GM12864 (cell line): ENCODE results near the gene HSF5.
"Not testable (repeated sequence)": the region's sequence is repeated elsewhere in the genome, so short reads cannot be mapped to it uniquely, and the experiment has no call there.

Experiments
- DNase-seq: peaks from one replicate; pipeline ENCODE4 v3.0.0-alpha.2; 2011; ENCODE audit warnings: low read depth
- H3K4me3 ChIP-seq: 2 replicates; pipeline ENCODE4 v1.5.1; 2011; ENCODE audit warnings: mild to moderate bottlenecking, low read depth, low read length, control low read depth
- TF ChIP-seq, protein P1 (sequence below): IDR thresholded peaks from 2 replicates; pipeline ENCODE4 v1.5.1; 2011; ENCODE audit warnings: low read depth, mild to moderate bottlenecking, moderate library complexity, low read length, control low read depth, inconsistent platforms; ENCODE audit errors: missing control alignments

The HSF5 gene

DNA sequence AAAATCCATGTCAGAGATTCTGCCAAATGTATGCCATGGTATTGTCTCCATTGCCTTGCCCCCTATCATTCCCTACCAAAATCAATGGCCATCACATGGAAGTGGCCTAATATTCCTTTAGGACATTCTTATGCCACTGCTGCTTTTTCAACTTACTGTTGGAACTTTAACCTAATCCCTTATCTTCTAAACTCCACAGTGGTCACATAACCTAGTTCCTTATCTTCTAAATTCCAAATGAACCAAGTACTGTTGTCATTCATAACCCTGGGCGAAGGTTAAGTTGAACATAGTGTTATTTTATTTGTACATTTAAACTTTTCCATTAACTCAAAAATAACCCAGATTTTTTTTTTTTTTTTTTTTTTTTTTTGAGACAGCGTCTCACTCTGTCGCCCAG lies 3.6 kb downstream of the HSF5 start:
- TF ChIP-seq, protein P1, sequence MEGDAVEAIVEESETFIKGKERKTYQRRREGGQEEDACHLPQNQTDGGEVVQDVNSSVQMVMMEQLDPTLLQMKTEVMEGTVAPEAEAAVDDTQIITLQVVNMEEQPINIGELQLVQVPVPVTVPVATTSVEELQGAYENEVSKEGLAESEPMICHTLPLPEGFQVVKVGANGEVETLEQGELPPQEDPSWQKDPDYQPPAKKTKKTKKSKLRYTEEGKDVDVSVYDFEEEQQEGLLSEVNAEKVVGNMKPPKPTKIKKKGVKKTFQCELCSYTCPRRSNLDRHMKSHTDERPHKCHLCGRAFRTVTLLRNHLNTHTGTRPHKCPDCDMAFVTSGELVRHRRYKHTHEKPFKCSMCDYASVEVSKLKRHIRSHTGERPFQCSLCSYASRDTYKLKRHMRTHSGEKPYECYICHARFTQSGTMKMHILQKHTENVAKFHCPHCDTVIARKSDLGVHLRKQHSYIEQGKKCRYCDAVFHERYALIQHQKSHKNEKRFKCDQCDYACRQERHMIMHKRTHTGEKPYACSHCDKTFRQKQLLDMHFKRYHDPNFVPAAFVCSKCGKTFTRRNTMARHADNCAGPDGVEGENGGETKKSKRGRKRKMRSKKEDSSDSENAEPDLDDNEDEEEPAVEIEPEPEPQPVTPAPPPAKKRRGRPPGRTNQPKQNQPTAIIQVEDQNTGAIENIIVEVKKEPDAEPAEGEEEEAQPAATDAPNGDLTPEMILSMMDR, result no peak
- no peak for DNase-seq
- no peak overlapping the region for H3K4me3 ChIP-seq

DNA sequence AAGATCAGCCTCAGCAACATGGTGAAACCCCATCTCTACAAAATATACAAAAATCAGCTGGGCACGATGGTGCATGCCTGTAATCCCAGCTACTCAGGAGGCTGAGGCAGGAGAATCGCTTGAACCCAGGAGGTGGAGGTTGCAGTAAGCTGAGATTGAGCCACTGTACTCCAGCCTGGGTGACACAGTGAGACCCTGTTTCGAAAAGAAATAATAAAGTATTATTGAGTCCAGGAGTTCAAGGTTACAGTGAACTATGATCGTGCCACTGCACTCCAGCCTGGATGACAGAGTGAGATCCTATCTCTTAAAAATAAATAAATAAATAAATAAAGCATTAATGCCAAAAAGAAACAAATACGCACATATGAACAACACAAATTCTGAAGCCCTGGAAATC lies 6.4 kb downstream of the HSF5 start:
- not testable (repeated sequence) for DNase-seq, H3K4me3 ChIP-seq

DNA sequence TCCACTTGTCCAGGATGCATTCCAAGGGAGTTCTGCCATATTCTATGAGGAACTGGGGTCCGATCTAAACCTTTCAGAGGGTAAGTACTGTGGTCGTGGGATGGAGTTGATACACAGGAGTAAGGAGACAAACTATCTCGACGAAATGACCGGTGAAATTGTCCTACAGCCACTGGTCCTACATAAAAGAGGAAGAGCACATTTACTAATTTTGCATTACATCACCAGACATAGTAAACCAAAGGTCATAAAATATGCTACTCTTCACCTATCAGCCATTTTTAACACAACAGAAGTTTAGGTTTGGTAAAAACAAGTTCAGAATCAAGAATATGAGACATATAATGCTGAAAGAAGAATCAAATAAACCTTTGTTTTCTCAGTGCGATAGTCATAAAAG lies 8.1 kb downstream of the HSF5 start:
- H3K4me3 ChIP-seq, result no peak overlapping the region
- no peak for DNase-seq
- TF ChIP-seq, protein P1, result no peak

DNA sequence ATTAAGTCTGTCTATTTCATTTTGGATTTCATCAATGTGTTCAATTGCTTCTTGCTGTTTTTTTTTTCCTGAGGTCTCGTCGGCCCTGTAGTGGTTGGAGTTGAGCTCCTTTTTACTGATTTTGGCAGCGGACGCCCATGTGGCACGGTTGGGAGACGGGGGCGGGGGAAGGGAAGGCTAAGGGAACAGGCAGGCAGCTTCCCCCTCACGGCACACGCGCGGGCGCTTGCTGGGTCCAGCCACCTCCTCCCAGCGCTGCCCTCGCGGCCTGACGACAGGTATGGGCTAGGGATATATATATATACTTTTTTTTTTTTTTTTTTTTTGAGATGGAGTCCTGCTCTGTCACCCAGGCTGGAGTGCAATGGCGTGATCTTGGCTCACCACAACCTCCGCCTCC lies 11.4 kb downstream of the HSF5 start:
- no peak overlapping the region for H3K4me3 ChIP-seq
- TF ChIP-seq, protein P1, result no peak
- no peak for DNase-seq

DNA sequence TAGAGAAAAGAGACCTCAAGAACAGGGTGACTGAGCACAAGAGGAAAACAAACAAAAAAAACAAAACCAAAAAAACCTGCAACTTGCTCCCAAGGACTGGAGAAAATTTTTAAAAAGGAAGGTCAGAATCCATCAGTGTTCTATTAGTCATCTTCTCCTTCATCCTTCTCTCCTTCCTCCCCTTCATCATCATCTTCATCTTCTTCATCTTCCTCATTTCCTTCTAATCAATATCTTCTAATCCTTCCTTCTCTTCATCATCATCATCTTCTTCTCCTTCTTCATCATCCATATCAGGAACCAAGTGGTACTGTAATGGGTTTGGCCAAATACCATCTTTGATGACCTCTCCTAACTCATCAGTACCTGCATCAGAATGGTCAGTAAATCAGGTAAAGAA lies 12.2 kb downstream of the HSF5 start:
- TF ChIP-seq, protein P1, result no peak
- H3K4me3 ChIP-seq, result no peak overlapping the region
- no peak for DNase-seq

DNA sequence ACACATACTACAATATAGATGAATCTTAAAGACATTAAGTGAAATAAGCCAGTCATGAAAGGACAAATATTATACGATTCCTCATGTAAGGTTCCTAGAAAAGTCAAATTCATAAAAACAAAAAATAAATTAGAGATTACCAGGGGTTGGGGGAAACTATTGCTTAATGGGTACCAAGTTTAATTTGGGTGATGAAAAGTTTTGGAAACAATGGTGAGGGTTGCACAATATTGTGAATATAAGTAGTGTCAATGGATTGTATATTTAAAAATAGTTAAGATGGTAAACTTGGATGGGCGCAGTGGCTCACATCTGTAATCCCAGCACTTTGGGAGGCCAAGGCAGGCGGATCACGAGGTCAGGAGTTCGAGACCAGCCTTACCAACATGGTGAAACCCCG lies 17.9 kb downstream of the HSF5 start:
- TF ChIP-seq, protein P1, result no peak
- DNase-seq, result no peak
- no peak overlapping the region for H3K4me3 ChIP-seq

DNA sequence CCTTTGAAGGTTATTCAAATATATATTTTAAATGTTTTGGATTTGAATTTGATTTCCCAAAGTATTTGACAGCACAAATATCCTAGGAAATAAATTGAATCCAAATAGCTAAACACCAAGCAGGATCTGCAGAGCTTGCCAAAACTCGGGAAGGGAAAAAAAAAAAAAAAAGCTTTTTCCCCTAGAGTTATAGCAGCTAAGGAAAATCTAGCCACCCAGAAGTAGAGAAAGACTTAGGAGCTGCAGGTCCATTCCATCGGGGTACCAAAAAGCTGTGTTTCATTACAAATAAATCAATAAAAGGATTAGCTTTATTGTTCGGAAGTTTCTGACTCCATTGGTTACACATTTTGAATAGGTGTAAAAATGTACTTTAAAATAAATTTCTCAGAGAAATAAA lies 19.3 kb downstream of the HSF5 start:
- DNase-seq, result no peak
- no peak overlapping the region for H3K4me3 ChIP-seq
- TF ChIP-seq, protein P1, result no peak

DNA sequence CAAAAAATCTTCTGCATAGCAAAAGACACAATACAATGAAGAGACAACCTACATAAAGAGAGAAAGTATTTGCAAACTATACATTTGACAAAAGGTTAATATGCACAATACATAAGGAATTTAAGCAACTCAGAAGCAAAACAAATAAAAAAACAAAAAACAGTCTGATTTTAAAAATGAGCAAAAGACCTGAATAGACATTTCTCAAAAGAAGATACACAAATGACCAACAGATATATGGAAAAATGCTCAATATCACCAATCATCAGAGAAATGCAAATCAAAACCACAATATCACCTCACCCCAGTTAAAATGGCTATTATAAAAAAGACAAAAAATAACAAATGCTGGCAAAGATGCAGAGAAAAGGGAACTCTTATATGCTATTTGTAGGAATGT lies 32.7 kb downstream of the HSF5 start:
- DNase-seq, result no peak
- TF ChIP-seq, protein P1, result no peak
- no peak overlapping the region for H3K4me3 ChIP-seq
